Neuron (in vitro differentiated cells): ENCODE results near the gene GRB10.
"Not testable (repeated sequence)": the region's sequence is repeated elsewhere in the genome, so short reads cannot be mapped to it uniquely, and the experiment has no call there.

ENCODE experiments used
- H2AFZ ChIP-seq: one replicate; pipeline ENCODE4 v1.6.1; 2013; ENCODE audit warnings: low read depth, mild to moderate bottlenecking, inconsistent platforms, low read length, moderate library complexity
- H3K27me3 ChIP-seq: one replicate; pipeline ENCODE4 v1.6.1; 2013; ENCODE audit warnings: low read length; ENCODE audit not compliant: insufficient read depth
- H3K36me3 ChIP-seq: one replicate; pipeline ENCODE4 v1.6.1; 2013; ENCODE audit warnings: low read length; ENCODE audit not compliant: insufficient read depth
- H3K4me1 ChIP-seq: one replicate; pipeline ENCODE4 v1.6.1; 2013; ENCODE audit warnings: low read length; ENCODE audit not compliant: insufficient read depth
- H3K4me3 ChIP-seq: 2 replicates; pipeline ENCODE4 v1.5.1; 2013; ENCODE audit warnings: mild to moderate bottlenecking, low read length, moderate library complexity
- H3K9me3 ChIP-seq: one replicate; pipeline ENCODE4 v1.6.1; 2013; ENCODE audit warnings: low read length

Gene GRB10

GRCh38 chr7:50742401-50742800 is 40.3 kb downstream of the GRB10 start:
- no peak overlapping the region for H3K4me3 ChIP-seq
- no peak overlapping the region for H2AFZ ChIP-seq
- peaks cover 24% of the 10 kb centered on the region for H3K36me3 ChIP-seq
- peaks cover 6% of the 10 kb centered on the region for H3K9me3 ChIP-seq
- no peaks in the 10 kb centered on the region for H3K27me3 ChIP-seq
- H3K4me1 ChIP-seq, result no peaks in the 10 kb centered on the region

- Histone ChIP-seq H2AFZ (no peak overlapping the region), H3K4me1 (no peaks in the 10 kb centered on the region), H3K4me3 (no peak overlapping the region), H3K27me3 (no peaks in the 10 kb centered on the region), H3K9me3 (peaks cover 9% of the 10 kb centered on the region), H3K36me3 (peaks cover 10% of the 10 kb centered on the region)
Measured at GRCh38 chr7:50739744-50740435, 42.8 kb downstream of the GRB10 start.

DNA sequence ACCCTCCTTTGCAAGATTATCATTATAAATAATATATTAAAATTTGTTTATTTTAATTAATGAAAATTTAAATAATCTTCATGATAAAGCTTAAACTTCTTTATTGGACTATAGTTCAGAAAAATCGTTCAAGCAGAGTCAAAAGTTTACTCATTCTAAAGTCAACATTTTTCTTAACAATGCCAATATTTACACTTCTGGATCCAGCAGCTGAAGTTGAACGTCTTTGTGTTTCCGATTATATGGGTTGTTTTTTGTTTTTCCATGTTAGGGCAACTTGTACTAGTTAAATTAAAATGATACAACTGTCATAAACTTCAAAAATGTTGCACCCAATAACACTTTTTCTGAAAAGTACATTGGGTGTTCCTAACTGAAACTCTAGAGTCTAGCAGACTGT is 43.8 kb downstream of the GRB10 start:
- Histone ChIP-seq H3K36me3 (peaks cover 4% of the 10 kb centered on the region), H2AFZ (no peak overlapping the region), H3K27me3 (no peaks in the 10 kb centered on the region), H3K4me1 (no peaks in the 10 kb centered on the region), H3K4me3 (no peak overlapping the region), H3K9me3 (peaks cover 9% of the 10 kb centered on the region)

DNA sequence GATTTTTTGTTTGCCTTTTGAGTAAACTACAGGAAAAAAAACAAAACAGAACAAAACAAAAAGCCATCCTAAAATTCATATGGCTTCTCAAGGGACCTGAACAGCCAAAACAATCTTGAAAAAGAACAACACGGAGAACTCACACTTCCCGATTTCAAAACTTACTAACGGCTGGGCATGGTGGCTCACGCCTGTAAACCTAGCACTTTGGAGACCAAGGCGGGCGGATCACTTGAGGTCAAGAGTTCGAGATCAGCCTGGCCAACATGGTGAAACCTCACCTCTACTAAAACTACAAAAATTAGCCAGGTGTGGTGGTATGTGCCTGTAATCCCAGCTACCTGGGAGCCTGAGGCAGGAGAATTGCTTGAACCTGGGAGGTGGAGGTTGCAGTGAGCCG is 46.9 kb downstream of the GRB10 start:
- not testable (repeated sequence) for H2AFZ ChIP-seq, H3K27me3 ChIP-seq, H3K4me3 ChIP-seq, H3K4me1 ChIP-seq
- peaks cover 12% of the 10 kb centered on the region for H3K36me3 ChIP-seq
- H3K9me3 ChIP-seq, result peaks cover 19% of the 10 kb centered on the region

DNA sequence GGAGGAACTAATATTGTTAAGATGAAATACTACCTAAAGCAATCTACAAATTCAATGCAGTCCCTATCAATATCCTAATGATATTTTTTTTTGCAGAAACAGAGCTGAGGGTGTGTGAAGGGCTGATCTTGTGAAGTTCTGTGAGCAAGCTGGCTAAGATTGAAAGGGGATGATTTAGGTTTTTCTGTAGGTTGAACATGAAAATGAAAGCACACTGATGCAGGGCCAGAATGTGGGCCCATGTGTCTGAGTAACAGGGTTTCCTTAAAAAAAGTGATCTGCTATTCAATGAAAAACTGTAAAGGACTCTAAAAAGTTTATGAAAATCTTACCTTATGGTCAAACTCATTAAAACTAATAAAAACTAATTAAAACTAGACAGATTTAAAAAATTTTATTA is 47.4 kb downstream of the GRB10 start:
- no peak overlapping the region for H3K4me3 ChIP-seq
- H2AFZ ChIP-seq, result no peak overlapping the region
- peaks cover 19% of the 10 kb centered on the region for H3K9me3 ChIP-seq
- H3K36me3 ChIP-seq, result peaks cover 12% of the 10 kb centered on the region
- no peaks in the 10 kb centered on the region for H3K4me1 ChIP-seq
- H3K27me3 ChIP-seq, result no peaks in the 10 kb centered on the region

DNA sequence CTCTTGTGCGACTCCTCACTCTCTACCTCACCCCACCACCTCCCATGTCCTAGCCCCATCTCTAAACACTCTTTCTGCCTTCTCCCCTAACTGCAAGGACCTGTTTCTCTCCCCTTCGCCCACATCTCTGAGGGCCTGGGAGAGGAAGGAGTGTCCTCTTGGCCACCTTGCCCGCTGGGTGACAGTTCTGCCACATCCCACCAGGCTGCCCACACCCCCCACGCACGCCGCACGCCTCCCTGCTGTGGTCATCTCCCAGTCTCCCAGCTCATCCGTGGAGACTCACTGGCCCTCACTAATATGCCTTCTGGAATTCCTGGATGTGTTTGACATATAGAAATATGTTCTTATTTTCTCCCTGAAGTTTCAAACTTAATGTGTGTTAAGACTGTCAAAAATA is 48.5 kb downstream of the GRB10 start:
- no peak overlapping the region for H2AFZ ChIP-seq
- no peaks in the 10 kb centered on the region for H3K4me1 ChIP-seq
- H3K36me3 ChIP-seq, result peaks cover 12% of the 10 kb centered on the region
- no peak overlapping the region for H3K4me3 ChIP-seq
- no peaks in the 10 kb centered on the region for H3K27me3 ChIP-seq
- peaks cover 19% of the 10 kb centered on the region for H3K9me3 ChIP-seq

GRCh38 chr7:50733552-50733951 is 49.1 kb downstream of the GRB10 start:
- Histone ChIP-seq H2AFZ (no peak overlapping the region), H3K36me3 (peaks cover 12% of the 10 kb centered on the region), H3K4me3 (no peak overlapping the region), H3K4me1 (no peaks in the 10 kb centered on the region), H3K9me3 (peaks cover 19% of the 10 kb centered on the region), H3K27me3 (no peaks in the 10 kb centered on the region)

DNA sequence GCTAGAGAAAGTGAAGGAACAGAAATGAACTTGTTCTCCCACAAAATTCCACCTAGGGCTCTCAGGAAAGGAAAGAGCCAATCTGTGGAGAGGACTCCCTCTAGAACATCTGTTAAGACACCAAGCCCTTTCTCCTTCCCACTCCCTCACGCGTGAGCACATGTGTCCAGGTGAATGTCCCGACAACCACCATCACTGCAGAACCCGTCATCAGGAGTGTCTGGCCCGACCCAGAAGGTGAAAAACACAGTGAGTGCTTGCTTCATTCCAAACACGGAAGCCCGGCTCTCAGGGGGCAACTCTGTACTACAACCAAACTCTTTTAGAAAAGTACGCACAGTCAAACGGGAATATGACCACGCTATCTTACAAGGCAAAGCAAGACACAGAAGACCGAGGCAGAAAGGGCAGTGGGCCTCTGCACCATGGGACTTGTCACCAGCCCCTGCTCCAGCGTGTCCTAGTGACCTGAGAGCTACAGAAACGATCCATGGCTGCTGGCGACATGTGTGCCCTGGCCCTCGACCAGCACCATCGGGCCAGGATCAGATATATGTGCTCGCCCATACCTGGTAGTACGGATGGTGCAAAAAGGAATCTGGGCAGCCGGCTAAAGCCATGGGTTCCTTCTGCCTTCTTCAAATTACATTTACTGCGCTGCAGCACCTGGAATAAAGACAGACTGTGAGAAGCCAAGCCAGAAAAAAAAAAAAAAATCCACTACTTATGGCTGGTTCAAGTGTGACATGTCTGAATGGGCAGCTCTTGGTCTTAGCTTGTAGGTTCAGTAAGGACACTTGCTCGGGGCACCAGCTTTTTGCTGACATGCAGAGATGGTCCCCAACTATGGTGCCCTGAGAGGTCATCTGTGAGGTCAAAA is 50.8 kb downstream of the GRB10 start:
- Histone ChIP-seq H3K4me1 (no peaks in the 10 kb centered on the region), H3K9me3 (peaks cover 10% of the 10 kb centered on the region), H3K27me3 (no peaks in the 10 kb centered on the region), H2AFZ (no peak overlapping the region), H3K4me3 (no peak overlapping the region), H3K36me3 (peaks cover 12% of the 10 kb centered on the region)

DNA sequence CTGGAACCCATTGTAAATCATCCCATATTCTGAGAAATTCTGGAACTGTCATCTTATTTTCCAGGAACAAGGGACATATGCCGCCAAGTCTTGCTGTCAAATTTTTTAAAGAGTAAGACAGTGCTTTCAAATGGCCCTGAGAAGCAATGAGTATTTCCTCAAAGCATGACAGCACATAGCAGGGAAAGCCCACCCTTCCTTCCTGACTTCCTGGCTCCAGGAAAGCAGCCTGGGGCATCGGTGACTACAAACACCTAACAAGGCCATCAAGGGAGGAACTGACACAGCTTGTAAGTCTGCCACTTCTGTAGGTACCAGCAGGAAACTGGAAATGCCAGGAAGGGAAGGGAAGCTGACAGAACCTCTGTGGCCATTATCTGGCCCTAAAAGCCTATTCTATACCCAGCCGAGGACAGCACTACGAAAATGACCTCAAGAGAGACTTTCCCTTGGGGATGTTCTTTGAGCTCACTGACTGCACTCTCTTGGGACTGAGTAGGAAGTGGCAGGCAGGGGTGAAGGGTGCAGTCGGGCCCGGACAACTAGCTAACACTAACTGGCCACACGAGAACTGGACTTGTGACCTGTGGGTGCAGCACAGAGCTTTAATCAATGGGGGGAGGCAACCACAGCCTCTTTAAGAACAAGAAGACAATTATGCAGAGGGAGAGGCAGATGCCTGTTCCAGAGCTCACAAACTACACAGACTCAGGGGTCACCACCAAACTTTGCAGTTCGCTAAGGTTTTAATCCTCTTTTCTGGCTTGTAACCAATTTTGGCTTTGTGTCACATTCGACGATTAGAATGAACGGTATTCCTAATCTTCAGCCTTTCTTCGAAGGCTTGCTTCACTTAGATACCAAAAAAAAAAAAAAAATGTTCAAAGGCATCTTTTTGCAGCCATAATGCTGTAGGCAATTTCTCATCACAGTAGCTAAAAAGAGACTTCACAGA is 52.0 kb downstream of the GRB10 start:
- peaks cover 10% of the 10 kb centered on the region for H3K9me3 ChIP-seq
- H2AFZ ChIP-seq, result no peak overlapping the region
- peaks cover 12% of the 10 kb centered on the region for H3K36me3 ChIP-seq
- H3K27me3 ChIP-seq, result no peaks in the 10 kb centered on the region
- H3K4me3 ChIP-seq, result no peak overlapping the region
- H3K4me1 ChIP-seq, result no peaks in the 10 kb centered on the region

- Histone ChIP-seq H2AFZ (no peak overlapping the region), H3K36me3 (peaks cover 16% of the 10 kb centered on the region), H3K9me3 (peaks cover 10% of the 10 kb centered on the region), H3K4me3 (no peak overlapping the region), H3K27me3 (no peaks in the 10 kb centered on the region), H3K4me1 (no peaks in the 10 kb centered on the region)
Measured at GRCh38 chr7:50729962-50730361, 52.7 kb downstream of the GRB10 start.

GRCh38 chr7:50728184-50728583 is 54.5 kb downstream of the GRB10 start:
- H3K9me3 ChIP-seq, result peaks cover 7% of the 10 kb centered on the region
- no peaks in the 10 kb centered on the region for H3K27me3 ChIP-seq
- no peak overlapping the region for H3K4me3 ChIP-seq
- H3K4me1 ChIP-seq, result no peaks in the 10 kb centered on the region
- H2AFZ ChIP-seq, result no peak overlapping the region
- H3K36me3 ChIP-seq, result peaks cover 20% of the 10 kb centered on the region

GRCh38 chr7:50727711-50728110 is 55.0 kb downstream of the GRB10 start:
- Histone ChIP-seq H3K4me1 (no peaks in the 10 kb centered on the region), H2AFZ (no peak overlapping the region), H3K9me3 (peaks cover 7% of the 10 kb centered on the region), H3K27me3 (no peaks in the 10 kb centered on the region), H3K36me3 (peaks cover 20% of the 10 kb centered on the region), H3K4me3 (no peak overlapping the region)

DNA sequence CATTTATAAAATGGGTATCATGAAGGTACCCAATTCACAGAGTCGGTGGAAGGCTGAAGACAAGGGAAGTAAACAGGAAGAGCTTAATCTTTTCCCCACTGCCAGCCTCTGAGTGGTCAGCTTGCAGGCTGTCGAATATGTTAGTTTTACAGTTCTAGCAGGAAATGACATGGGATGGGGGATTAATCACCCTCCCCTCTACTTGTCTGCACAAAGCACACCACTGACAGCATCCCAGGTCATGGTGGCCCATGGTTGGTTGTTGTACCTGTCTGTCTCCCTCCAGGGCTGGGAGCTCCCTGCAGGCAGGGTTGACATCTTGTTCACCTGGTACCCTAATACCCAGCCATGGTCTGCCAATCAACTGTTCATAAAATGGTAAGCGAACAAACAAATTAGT is 55.6 kb downstream of the GRB10 start:
- peaks cover 18% of the 10 kb centered on the region for H3K36me3 ChIP-seq
- peaks cover 4% of the 10 kb centered on the region for H3K9me3 ChIP-seq
- H3K4me3 ChIP-seq, result no peak overlapping the region
- H3K4me1 ChIP-seq, result no peaks in the 10 kb centered on the region
- H3K27me3 ChIP-seq, result no peaks in the 10 kb centered on the region
- H2AFZ ChIP-seq, result no peak overlapping the region
